Inflammatory macrophage (primary cell): Measurements from ENCODE around the gene CDH22.

ENCODE experiments used
- DNase-seq, 2 donors: peaks; one replicate each; pipeline ENCODE4 v3.0.0-alpha.2; 2020 to 2022

Gene CDH22

DNA sequence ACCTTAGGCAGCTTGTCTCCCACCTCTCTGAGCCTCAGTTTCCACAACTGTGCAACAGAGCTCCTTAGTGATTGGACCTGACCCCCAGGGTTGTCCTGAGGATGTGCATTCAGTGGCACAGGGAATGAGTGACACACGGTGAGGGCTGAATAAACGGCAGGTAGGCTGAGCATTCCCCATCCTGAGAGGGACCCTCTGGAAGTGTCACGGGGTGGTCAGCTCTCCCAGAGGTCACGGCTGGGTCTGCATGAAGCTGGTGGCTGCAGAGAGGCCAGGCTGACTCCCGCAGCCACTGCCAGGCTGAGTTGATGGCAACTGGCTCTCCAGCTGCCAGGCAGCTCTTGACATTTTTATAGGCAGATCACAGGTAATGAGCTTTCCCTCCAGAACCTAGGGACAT, 147.6 kb downstream of the CDH22 start:
- no peak for DNase-seq

DNA sequence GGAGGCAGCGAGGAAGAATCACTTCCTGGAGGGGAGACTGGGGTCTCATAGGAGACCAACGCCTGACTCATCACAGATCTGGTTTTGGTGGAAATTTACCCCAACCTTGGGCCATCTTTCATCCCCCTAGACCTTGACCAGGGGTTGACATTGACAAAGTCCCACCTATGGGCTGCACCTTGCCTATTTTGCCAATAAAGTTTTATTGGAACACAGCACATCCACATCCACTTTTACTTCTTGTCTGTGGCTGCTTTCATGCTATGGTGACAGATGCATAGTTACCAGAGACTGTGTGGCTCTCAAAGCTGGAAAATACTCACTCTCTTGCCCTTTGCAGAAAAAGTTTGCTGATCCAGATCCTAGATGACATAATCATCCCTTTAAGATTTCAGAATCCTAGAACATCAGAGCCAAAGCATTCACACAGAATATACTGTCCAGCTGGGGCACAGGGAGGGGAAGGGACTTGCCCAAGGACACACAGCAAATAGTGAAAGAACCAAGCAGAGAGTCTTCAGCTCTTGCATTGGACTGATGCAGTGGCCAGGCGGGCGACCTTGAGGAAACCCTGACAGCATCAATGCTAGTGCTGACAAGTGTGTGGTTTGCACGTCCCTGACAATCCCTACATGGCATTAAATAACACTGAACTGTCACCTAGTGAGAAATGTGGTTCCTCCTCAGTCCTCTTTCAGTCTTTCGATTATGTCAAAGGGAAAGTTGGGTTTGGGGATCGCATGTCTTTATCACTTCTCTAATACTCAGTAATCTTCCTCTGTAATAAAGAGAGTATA, 149.0 kb downstream of the CDH22 start:
- no peak for DNase-seq

DNA sequence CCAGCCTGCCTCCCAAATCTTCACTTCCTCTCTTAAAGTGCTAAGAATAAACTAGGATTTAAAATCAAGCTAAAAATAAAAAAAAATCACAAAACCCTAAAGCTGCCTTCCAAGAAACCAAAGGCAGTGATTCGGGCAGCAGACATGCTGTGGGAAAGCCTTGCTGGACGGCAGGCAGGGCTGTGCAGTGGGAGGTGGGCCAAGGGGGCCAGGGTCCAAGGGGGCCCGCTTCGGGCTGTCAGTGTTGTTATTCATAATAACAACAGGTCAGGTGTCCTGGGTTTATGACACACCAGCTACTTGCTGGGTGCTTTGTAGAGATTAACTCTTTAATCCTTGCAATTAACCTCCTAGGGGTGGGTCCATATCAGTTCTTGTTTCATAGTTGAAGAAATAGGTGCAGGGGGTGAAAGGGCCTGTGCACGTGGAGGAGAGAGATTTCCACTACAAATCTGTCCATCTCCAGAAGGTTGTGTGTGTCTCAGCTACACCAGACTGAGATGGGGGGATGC, 149.8 kb downstream of the CDH22 start:
- DNase-seq, result no peak

DNA sequence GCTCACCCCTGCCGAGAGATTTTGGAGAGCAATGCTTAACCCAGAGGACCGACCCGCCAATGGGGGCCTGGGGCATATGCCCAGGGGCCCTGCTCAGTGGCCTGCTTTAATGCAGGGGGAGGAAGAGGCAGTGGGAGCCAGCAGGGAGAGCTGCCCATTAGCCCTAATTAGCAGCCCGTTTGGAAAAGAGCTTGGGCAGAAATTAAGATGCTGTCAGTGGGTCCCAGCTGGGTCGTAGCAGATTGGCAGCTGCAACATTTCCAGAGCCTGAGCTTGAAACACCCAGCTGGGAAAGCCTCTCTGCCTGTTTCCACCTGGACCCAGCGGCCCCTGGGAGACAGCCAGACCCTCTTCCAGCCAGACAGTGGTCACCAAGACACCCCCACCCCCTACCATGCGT, 150.7 kb downstream of the CDH22 start:
- DNase-seq, result no peak

DNA sequence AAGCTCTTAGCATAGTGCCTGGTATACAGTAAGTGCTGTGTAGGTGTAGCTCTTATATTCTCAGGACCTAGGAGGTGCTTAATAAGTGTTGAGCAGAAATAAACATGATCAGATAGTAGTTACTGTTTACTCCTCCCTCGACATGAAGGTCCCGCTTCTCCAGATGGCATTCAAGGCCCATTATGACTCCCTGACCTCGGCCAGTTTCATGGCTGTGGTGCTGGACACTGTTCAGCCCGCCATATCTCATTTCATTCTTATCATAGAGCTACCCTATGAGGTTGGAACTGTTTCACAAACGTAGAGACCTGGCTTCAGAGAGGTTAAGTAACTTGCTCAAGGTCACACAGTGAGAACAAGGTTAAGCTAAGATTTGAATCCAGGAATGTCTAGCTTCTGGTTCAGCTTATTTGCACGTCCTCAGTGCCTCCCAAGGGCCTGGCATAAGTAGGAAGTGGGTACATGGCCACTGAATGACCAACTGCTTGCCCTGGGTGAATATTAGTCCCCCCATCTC, 151.2 kb downstream of the CDH22 start:
- DNase-seq, result no peak

DNA sequence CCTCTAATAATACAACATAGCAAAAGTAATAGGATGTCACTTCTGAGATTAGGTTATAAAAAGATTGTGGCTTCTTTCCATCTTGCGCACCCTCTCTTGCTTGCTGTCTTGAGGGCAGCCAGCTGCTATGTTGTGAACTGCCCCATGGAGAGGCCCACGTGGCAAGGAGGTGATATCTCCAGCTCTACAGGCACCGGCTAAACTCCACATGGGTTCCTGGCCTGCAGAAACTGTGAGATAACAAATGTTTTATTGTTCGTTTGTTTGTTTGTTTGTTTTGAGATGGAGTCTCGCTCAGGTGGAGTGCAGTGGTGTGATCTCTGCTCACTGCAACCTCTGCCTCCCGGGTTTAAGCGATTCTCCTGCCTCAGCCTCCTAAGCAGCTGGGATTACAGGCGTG, 152.2 kb downstream of the CDH22 start:
- no peak for DNase-seq

DNA sequence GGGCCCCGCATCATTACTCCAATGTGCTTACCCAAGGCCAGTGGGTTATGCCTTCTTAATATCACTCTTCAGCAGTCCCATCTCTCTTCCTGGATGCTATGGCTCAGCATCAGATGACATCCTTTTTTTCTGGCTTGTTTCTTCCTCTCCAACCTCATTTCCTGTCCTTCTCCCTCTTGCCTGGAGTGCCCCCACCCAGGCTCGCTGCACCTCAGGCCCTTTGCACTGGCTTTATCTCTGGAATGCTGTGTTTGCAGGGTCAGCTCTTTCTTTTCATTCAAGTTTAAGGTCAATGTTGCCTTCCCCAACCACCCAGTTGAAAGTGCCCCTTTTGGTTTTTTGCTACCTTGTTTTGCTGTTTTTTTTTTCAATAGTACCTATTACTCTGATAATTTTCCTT, 153.5 kb downstream of the CDH22 start:
- DNase-seq, result no peak

DNA sequence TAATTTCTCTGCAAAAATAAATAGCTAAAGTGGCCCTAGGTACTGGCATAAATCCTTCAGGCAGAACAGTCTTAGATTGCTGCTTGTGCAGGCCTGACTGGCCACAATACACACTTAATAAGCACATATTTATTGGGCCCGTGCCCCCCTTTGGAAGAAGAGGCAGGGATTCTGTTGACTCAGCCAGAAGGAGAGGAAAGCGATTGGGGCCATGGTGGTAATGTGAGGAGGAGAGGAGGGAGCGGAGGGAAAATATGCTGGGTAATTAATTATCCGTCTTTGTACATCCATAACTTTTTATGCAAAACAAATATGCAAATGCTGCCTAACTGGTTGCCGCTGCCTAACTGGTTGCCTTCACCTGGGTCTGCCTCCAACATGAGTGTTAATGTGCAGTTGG, 154.0 kb downstream of the CDH22 start:
- DNase-seq, result no peak

DNA sequence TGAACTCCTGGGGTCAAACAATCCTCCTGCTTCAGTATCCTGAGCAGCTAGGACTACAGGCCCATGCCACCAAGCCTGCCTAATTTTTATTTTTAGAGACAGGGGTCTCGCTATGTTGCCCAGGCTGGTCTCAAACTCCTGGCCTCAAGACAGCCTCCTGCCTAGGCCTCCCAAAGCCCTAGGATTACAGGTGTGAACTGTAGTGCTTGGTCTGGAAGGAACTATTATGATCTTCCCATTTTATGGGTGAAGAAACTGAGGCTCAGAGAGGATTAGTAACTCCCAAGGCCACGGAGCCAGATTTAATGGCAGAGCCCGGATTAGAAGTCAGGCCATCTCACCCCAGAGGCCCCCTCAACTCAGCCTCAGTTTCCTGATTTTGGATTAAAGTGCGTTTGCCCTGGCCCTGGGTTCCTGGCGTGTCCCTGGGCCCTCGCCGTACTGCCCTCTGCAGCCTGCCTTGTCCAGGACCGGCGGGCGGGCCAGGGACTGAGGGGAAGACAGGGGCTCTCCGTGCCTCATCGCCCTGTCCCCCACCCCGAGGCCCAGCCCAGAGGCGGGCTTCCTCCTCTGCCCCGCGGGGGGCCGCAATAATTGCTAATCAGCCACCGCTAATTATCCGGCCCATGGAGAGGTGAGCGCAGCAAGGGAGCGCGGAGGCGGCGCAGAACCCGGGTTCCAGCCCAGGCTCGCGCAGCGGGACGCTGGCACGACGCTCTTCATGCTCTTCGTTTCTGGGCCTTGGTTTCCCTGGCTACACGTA, 155.3 kb downstream of the CDH22 start:
- no peak for DNase-seq

DNA sequence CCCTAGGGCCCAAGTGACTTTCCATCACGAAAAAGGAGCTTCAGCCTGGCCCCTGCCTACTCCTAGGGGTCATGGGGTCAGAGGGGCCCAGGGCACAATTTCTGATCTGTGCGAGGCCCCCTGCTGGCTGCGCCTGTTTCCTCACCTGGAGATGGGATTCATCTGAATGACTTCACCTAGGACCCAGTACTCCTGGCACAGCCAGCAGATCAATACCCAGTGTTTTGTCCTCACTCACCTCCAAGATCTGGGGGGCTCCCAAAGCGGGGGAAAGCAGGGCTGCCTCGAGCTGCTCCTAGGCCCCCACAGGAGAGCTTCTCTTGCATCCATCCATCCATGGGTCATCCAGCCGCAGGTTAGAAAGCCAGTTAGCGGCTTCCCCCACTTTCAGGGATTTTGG, 156.4 kb downstream of the CDH22 start:
- no peak for DNase-seq

DNA sequence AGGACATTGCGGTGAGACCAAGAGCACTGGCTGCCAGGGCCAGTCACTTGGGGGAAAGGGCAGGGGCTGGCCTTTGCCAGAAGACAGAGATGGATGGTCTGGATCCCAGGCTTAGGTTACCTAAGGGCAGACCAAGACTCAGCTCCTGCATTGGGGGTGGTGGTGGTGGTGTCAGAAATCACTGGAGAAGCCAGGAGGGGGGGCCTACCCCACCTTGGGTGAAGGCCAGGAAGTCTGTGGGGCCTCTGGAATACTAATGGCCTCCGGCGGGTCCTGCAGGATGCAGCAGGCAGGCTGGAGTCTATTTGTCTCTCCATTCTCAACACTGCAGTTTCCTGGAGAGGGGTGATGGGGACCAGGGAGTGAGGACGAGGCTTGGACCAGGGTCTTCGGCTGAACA, 157.4 kb downstream of the CDH22 start:
- no peak for DNase-seq

DNA sequence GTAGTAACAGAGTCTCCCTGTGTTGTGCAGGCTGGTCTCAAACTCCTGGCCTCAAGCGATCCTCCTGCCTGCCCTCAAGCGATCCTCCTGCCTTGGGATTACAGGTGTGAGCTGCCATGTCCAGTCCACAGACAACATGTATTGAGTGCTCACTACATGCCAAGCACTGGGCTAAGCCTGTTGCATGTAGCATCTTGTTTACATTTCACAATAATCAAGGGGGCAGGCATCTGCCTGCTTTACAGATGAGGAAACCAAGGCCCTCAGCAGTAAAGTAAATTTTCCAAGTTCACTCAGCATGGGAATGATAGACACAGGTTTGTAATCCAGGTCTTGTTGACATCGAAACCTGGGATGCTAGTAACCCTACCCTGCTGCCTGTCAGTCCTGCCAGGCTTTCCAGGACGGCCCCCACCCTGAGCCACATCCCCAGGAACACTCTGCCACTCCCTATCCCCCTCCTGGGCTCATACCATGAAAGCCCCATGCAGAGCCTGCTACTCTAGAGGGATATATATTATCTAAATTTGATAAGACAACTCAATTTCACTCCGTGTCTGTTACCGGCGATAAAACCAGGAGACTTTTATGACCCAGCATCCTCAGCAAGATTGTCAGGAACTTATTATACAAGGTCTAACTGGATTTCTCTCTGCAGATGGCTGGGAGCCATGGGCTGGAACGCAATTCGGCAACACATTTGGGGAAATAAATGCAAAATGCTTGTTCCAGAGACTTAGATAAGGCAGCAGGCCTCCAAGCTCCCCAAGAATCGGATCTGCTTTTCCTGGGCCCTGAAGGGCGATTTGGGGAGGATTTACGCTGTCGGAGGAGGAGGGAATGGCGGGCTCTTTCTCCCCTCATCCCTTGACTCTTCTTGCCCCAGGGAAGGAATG, 159.7 kb downstream of the CDH22 start:
- no peak for DNase-seq

DNA sequence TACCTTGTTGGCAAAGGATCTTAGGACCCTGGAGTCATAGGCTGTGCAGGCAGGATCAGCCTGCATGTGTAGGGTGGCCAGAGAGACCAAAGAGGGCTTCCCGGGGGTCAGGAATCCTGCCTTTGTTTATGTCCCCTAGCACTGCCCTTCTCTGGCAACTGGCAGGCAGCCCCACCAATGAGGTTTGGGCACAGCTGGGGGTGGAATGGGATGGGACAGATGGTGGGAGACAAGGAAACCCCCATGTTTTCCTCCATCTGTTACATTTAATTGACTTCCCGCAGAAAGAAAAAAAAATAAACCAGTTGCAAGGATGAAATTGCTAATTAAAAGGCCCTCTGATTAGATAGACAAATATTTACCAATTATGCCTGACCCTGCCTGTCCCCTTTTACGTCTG, 162.6 kb downstream of the CDH22 start:
- no peak for DNase-seq

DNA sequence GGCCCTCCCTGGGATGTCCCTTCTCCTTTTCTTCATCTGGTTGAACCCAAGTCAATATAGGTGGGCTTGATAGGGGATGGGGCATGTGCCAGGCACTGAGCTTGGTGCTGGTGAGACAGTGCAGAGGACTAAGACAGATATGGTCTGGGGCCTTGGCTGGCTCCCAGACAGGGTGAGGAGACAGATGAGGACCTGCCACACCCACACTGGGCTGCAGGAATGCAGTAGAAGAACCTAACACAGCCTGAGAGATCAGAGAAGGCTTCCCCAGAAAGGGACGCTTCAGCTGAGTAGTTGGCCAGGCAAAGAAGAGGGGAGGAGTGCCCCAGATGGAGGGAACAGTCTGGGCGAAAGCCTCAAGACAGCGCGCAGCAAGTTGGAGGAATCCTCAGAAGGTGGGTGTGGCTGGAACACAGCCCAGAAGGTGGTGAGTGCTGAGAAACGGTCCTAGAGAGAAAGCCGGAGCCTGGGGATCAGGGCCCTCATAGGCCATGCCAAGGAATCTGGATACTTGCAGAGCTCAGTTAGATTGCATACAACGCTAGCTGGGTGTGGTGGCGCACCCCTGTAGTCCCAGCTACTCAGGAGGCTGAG, 163.8 kb downstream of the CDH22 start:
- no peak for DNase-seq

DNA sequence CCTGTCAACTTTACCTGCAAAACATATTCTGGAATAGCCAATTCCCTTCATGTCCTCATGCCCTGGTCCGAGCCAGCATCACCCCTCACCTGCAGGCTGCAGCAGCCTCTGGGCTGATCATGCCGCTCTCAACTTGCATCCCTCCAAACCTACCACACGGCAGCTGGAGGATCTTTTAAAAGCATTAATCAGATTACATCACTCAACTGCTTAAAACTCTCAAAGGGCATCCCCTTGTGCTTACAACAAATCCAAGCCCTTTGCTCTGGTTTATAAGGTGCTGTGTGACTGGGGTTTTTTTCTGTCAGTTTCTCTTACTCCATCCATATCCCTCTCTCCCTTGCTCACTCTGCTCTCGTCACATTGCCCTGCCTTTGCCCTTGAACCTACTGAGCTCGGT, 166.2 kb downstream of the CDH22 start:
- no peak for DNase-seq

DNA sequence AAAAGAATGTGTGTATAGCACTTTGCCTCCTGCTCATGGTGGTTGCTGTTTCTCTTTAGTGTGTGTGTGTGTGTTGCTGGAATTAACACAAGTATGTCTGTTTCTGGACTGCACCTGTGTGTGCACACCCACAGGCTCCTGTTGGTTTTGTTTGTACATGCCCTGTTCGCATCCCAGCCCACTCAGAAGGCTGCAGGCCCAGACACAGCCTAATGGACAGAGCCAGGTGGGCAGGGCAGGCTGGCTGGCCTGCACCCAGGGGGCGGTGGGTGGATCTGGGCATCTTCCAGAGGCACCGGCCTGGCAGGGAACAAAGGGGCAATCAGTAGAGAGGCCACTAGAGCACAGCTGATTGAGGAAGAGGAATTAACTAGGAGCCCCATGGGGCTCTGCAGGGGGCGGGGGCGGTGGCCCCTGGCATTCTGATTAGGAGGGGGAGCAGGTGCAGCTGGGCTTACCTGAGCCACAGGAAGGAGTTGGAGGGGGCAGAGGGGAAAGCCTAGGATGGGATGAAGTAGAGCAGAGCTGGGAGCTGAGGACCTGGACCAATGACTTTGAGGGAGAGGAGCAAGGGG, 168.3 kb downstream of the CDH22 start:
- no peak for DNase-seq

DNA sequence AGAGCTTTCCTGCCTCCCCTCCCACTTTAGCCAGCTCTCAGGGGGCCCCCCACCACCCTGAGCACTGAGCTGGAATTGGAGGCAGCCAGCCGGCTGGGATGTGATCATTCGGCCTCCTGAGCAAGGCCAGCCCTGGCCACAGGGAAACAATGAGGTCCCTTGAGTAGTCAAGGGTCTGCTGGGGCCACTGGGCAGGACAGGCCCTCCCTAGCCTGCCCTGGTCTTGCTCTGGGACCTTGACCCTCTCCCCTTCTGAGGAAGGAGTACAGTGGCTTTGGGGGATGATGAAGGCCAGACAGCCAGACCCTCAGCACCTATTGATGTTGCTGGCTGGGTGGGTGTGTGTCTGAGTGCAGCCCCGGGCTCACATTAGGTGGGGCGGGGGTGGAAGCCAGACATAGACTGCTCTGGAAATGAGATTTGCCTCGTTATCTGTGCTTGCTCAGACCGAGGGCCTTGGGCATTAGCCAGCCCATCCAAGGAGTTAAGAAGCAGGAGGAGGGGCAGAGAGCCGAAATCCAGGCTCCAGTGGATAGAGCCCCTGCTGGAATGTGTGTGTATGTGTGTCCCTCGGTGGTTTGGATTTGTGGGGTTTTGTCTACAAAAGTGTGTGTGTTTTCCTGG, 168.9 kb downstream of the CDH22 start:
- no peak for DNase-seq

DNA sequence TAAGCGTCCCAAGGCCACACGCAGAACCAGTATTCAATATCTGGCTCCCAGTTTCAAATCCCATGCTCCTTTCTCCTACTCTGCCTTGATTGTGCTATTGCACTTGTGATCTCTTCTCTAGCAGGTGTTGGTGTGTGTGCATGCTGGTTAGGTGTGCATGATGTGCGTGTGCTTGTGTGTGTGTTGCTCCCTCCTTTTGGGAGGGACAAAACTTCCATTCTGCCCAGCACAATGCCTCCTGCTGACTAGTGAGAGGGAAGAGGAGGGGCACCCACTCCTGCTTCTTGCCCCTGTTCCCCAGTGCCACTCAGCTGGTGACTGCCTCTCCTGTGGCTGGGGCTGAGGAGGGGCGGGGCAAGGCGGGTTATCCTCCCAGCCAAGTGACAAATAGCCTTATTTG, 170.5 kb downstream of the CDH22 start:
- DNase-seq, result no peak

DNA sequence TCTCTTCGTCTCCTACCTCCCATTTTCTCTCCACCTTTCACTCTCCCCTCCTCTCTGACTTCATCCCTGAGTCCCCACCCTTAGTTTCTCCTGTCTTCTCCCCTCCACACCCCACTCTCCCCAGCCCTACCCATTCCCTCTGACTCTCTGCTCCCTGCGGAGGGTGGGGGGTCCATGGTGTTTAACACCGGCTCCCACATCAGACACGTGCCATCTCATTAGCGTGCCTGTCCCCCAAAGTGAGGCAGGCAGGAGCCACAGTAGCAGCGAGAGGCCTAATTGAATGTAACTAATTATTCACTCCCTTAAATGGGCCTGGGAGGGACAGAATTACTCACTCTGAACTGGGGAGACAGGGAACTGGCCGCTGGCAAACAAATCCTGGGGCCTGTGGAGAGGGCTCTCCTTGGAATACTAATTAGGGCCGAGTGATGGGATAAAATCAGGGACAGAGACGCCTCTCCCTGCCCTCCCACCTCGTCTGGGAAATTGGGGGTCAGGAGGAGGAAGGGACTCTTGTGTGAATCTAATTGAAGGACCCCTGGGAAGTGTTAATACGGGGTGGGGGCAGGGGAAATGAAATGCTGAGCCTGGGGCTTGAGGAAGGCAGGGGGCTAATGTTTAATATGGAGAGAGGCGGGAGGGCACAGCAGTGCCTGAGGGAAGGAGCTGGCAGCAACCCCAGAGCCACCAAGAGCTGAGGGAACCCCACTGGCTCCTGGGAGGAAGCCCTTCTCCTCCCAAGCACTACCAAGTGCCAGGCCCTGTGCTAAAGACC, 172.3 kb downstream of the CDH22 start:
- no peak for DNase-seq

DNA sequence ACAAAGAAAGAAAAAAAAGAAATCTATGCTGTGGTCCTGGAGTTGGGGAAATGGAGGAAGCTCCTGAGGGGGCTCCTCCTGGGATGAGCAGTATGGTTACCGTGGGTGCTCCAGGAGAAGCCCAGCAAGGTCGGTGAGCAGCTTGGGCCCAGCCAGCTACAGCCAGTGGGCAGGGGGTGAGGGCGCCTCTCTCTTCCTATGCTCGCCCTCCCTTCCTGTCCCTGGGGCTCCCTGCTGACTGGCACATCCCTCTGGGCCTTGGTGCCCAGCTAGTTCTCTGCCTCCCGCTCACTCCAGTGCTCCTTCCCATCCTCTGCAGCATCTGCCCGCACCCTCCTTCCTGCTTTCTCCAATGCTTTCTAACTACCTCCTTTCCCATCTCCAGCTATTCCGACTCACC, 173.6 kb downstream of the CDH22 start:
- no peak for DNase-seq
